NCI-H2196 (cell line): ENCODE measurements around the gene SLC9B2.

Experiments
- DNase-seq: peaks from one replicate; lab custom pipeline; 2025; ENCODE audit not compliant: unreplicated experiment; lab: John Stamatoyannopoulos, UW

SLC9B2 gene

GRCh38 chr4:103076747-103077347 lies at the start of gene SLC9B2:
Gene SLC9B2, minus strand, starts transcription at chr4:103076761. Its CDS starts 9,211 bp downstream, at chr4:103067550.
- DNase-seq: no peak

GRCh38 chr4:103126126-103126525 lies 49.6 kb upstream of the SLC9B2 start:
- no peak for DNase-seq

- no peak for DNase-seq
Observed at GRCh38 chr4:103123114-103123513, 46.6 kb upstream of the SLC9B2 start.

- DNase-seq: no peak
Observed at GRCh38 chr4:103118166-103118565, 41.6 kb upstream of the SLC9B2 start.

GRCh38 chr4:103111598-103111997 lies 35.0 kb upstream of the SLC9B2 start:
- DNase-seq: no peak

GRCh38 chr4:103108542-103108941 lies 32.0 kb upstream of the SLC9B2 start:
- no peak for DNase-seq

GRCh38 chr4:103105558-103106356 lies 29.2 kb upstream of the SLC9B2 start:
- DNase-seq: no peak

- DNase-seq: no peak
Observed at GRCh38 chr4:103104886-103105285, 28.3 kb upstream of the SLC9B2 start.

GRCh38 chr4:103100691-103101090 lies 24.1 kb upstream of the SLC9B2 start:
- DNase-seq: no peak

- peak; percentile 66 for DNase-seq
Observed at GRCh38 chr4:103099691-103100392, 23.3 kb upstream of the SLC9B2 start, which contains the start of gene BDH2. Gene BDH2, minus strand, starts transcription at chr4:103099834. Its CDS starts 3,580 bp downstream, at chr4:103096254.

- DNase-seq: no peak
Observed at GRCh38 chr4:103098756-103099440, 22.3 kb upstream of the SLC9B2 start.

GRCh38 chr4:103098341-103098740 lies 21.8 kb upstream of the SLC9B2 start:
- DNase-seq: no peak

- DNase-seq: no peak
Observed at GRCh38 chr4:103097112-103097511, 20.6 kb upstream of the SLC9B2 start.

- no peak for DNase-seq
Observed at GRCh38 chr4:103095080-103095479, 18.5 kb upstream of the SLC9B2 start.

GRCh38 chr4:103092245-103092644 lies 15.7 kb upstream of the SLC9B2 start:
- no peak for DNase-seq

- DNase-seq: peak; percentile 46
Observed at GRCh38 chr4:103091601-103092223, 15.2 kb upstream of the SLC9B2 start.

- no peak for DNase-seq
Observed at GRCh38 chr4:103089481-103089880, 12.9 kb upstream of the SLC9B2 start.

- no peak for DNase-seq
Observed at GRCh38 chr4:103086551-103086950, 10.0 kb upstream of the SLC9B2 start.

- DNase-seq: no peak
Observed at GRCh38 chr4:103085555-103086196, 9.1 kb upstream of the SLC9B2 start.

GRCh38 chr4:103079621-103080020 lies 3.1 kb upstream of the SLC9B2 start:
- DNase-seq: no peak
